Astrocyte (in vitro differentiated cells and primary cell): ENCODE results near the gene SMIM9.

Experiments
- EZH2 ChIP-seq: IDR thresholded peaks from 2 replicates; pipeline ENCODE4 v1.6.1; 2012; ENCODE audit warnings: mild to moderate bottlenecking, low read length, inconsistent platforms; ENCODE audit not compliant: insufficient read depth
- TF ChIP-seq, protein P1 (sequence below): IDR thresholded peaks from 2 replicates; pipeline ENCODE4 v1.5.1; 2011; ENCODE audit warnings: low read depth, mild to moderate bottlenecking, inconsistent platforms, low read length, moderate library complexity; ENCODE audit not compliant: insufficient read depth

GRCh38 chrX:154855256-154855655 is 20.8 kb upstream of the SMIM9 start:
- TF ChIP-seq, protein P1, sequence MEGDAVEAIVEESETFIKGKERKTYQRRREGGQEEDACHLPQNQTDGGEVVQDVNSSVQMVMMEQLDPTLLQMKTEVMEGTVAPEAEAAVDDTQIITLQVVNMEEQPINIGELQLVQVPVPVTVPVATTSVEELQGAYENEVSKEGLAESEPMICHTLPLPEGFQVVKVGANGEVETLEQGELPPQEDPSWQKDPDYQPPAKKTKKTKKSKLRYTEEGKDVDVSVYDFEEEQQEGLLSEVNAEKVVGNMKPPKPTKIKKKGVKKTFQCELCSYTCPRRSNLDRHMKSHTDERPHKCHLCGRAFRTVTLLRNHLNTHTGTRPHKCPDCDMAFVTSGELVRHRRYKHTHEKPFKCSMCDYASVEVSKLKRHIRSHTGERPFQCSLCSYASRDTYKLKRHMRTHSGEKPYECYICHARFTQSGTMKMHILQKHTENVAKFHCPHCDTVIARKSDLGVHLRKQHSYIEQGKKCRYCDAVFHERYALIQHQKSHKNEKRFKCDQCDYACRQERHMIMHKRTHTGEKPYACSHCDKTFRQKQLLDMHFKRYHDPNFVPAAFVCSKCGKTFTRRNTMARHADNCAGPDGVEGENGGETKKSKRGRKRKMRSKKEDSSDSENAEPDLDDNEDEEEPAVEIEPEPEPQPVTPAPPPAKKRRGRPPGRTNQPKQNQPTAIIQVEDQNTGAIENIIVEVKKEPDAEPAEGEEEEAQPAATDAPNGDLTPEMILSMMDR: no peak
- no peak for TF ChIP-seq EZH2
